Fibroblast of villous mesenchyme (primary cell): ENCODE measurements around the gene KRT85. TPM values are rescaled to one million over a fixed set of nuclear protein-coding genes. Genes with fewer than 3 reads are reported as not detected.

Source experiments
- DNase-seq: peaks from one replicate; pipeline ENCODE4 v3.0.0-alpha.2; 2010; ENCODE audit warnings: low read depth
- H3K4me3 ChIP-seq: 2 replicates; pipeline ENCODE4 v1.5.1; 2011; ENCODE audit warnings: low read depth, mild to moderate bottlenecking, low read length
- total RNA-seq: library from RNA; depleted of rRNA; stranded (reverse); fragments of >200 nt; gene quantifications from 2 replicates; pipeline ENCODE4 v1.2.3, GENCODE V29; 2012
- TF ChIP-seq, protein P1 (sequence below): IDR thresholded peaks from 2 replicates; pipeline ENCODE4 v1.5.1; 2012; ENCODE audit warnings: low read depth, mild to moderate bottlenecking, low read length; ENCODE audit not compliant: insufficient read depth

Gene KRT85
- total RNA-seq, 1 donor = not detected

DNA sequence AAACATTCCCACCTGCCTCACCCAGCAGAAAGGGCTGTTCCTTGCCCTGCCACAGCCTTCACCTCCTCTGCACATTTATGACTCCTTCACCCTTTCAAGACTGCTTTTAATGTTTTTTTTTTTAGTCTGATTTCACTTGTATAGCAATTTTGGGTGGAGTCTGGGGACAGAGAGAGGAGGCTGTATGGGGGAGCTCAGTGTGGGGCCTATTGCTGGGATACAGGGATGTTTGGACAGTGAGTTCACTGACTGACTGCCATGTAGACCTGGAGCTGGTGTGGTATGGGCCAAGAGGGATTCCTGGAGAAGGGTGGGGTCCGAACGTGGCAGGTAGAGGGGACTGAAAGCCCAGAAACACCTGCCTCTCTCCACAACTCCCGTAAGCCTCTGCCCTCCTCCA lies 1.9 kb upstream of the KRT85 start:
- no peak for DNase-seq
- no peak overlapping the region for H3K4me3 ChIP-seq
- TF ChIP-seq, protein P1, sequence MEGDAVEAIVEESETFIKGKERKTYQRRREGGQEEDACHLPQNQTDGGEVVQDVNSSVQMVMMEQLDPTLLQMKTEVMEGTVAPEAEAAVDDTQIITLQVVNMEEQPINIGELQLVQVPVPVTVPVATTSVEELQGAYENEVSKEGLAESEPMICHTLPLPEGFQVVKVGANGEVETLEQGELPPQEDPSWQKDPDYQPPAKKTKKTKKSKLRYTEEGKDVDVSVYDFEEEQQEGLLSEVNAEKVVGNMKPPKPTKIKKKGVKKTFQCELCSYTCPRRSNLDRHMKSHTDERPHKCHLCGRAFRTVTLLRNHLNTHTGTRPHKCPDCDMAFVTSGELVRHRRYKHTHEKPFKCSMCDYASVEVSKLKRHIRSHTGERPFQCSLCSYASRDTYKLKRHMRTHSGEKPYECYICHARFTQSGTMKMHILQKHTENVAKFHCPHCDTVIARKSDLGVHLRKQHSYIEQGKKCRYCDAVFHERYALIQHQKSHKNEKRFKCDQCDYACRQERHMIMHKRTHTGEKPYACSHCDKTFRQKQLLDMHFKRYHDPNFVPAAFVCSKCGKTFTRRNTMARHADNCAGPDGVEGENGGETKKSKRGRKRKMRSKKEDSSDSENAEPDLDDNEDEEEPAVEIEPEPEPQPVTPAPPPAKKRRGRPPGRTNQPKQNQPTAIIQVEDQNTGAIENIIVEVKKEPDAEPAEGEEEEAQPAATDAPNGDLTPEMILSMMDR = no peak

DNA sequence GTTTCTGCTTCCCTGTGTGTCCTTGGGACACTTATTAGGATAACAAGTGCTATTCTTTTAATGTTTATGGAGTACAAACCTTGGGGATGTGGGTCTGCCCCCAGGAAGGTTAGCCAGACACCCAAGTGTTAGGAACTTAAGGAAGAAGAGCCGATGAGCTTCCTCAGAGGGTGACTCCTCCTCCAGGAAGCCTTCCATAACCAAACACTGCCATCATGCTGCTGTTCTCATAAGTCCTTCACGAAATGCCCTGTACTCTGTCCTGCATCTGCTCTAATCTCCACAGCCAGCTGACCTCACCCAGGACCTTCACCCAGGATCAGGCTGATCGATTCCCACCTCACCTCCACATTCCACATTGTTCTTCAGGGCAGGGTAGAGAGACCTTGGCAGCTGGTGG lies 1.2 kb upstream of the KRT85 start:
- H3K4me3 ChIP-seq = no peak overlapping the region
- TF ChIP-seq, protein P1 = no peak
- no peak for DNase-seq

DNA sequence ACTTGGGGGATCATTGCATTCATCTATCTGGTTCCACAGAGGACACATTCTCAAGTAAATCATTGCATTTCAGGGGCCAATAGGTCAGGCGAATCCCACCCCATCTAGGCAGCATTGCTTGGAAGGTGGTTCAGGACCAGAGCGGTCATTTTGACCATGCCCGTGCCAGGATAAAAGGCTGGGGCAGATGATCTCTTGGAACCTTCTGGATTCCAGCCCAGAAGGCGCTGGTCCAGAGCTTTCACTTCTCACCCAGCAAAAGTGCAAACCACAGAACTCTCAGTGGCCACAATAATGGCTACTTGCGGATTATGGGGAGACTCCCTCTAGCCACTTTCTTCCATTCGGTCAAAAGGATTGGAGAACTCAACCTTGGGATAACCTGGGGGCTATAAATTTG lies 595 bp upstream of the KRT85 start:
- no peak for DNase-seq
- TF ChIP-seq, protein P1 = no peak
- no peak overlapping the region for H3K4me3 ChIP-seq

DNA sequence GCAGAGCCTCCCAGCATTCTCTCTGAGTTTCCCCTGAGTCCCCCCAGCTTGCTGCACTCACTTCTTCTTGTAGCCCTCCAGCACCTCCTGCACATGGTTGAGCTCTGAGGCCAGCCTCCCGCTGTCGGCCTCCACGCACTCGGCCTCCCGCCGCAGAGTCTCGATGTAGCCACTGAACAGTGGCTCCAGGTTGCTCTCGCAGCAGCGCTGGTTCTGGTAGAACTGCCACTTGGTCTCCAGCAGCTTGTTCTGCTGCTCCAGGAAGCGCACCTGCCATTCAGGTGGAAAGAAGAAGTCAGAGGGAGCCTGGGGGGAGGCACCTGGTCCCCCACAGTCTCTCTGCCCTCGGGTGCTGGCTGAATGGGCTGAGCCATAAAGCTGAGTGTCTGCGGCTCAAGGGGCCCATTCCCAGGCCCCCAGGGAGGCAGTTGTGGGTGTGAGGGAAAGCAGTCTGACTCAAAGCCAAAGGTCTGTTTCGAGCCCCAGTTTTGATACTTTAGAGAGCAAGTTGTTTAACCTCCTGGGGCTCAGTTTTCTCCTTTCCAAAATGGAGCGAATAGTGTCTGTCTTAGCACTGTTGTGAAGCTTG lies 2.3 kb downstream of the KRT85 start:
- TF ChIP-seq, protein P1 = no peak
- no peak overlapping the region for H3K4me3 ChIP-seq
- DNase-seq = no peak

DNA sequence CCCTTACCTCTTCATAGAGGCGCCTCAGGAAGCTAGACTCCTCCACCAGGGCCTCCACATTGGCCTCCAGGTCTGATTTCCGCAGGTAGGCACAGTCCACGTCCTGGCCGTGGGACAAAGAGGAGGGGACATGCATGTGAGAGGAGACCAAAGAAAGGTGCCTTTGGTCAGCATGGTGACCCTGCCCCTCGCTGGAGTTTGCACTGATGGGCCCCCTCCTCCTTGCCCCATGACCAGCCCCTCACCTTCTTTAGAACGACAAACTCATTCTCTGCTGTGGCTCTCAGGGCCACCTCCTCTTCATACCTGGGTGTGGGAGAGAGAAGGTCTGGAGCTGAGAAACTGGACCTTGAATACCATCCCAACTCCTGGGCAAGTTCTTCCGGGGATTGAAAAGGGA lies 3.2 kb downstream of the KRT85 start:
- TF ChIP-seq, protein P1 = no peak
- no peak overlapping the region for H3K4me3 ChIP-seq
- no peak for DNase-seq

DNA sequence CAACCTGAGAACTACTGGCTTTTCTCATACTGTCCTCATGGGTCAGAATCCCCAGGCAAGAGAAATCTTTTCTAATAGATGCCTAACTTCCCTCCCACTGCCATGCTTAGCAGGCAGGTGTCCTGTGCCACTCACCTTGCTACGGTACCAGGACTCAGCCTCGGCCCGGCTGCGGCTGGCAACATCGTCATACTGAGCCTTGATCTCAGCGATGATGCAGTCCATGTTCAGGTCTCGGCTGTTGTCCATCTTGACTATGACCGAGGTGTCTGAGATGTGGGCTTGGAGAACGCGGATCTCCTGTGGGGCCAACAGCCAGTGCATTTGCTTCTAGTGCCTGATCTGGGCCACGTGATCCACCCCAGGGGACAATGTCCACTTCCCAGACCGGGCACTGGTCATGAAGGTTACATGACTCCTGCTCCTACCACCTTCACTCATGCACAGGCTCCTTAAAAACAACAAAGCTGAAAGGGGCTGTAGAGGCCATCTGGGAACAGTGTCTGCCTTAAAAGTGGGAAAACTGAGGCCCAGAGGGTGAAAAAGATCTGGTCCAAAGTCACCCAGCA lies 4.1 kb downstream of the KRT85 start:
- no peak for DNase-seq
- TF ChIP-seq, protein P1 = no peak
- no peak overlapping the region for H3K4me3 ChIP-seq
